ENCODE measurements around the gene TRMT10B. TPM values are rescaled to one million over a fixed set of nuclear protein-coding genes. Genes with fewer than 3 reads are reported as not detected.

TRMT10B gene
- total and polyA plus RNA-seq, 10 of the 15 experiments (the other 5 are each of a cell fraction or from before 2014, with no cell fraction given) = 3.7 to 11.7 (median 6.8) TPM

GRCh38 chr9:37753489-37754190, at the start of gene TRMT10B (continued):
- TF ChIP-seq E4F1 (IDR thresholded peaks at IDR 0.05; ENCODE audit: borderline replicate concordance, partially characterized antibody) (no peak), NR2C2 (IDR thresholded peaks at IDR 0.05; ENCODE audit: borderline replicate concordance, control insufficient read depth, insufficient read length, low read depth) (no peak), PAX8 (IDR thresholded peaks at IDR 0.05) (no peak), CREM (IDR thresholded peaks at IDR 0.05; ENCODE audit: low read depth) (peak; percentile 66; the same call in 1 of the 2 replicates), SREBF1 (IDR thresholded peaks at IDR 0.05; ENCODE audit: low read length) (no peak), SPI1 (IDR thresholded peaks at IDR 0.05; ENCODE audit: borderline replicate concordance, insufficient read depth, low read depth, low read length) (no peak), RAD51 (IDR thresholded peaks at IDR 0.05) (peak; percentile 74), EED (IDR thresholded peaks at IDR 0.05; ENCODE audit: low read depth) (peak; percentile 39; the same call in 1 of the 2 replicates), SIX5 (IDR thresholded peaks at IDR 0.05; ENCODE audit: low read depth, low read length, severe bottlenecking) (peak; percentile 79), MEF2B (IDR thresholded peaks at IDR 0.05; ENCODE audit: partially characterized antibody, poor library complexity, severe bottlenecking) (peak; percentile 40), MTA2 (IDR thresholded peaks at IDR 0.05; ENCODE audit: low read depth) (no peak), STAT1 (conservative IDR thresholded peaks at IDR 0.05) (no peak)
- TF ChIP-seq, protein P1, sequence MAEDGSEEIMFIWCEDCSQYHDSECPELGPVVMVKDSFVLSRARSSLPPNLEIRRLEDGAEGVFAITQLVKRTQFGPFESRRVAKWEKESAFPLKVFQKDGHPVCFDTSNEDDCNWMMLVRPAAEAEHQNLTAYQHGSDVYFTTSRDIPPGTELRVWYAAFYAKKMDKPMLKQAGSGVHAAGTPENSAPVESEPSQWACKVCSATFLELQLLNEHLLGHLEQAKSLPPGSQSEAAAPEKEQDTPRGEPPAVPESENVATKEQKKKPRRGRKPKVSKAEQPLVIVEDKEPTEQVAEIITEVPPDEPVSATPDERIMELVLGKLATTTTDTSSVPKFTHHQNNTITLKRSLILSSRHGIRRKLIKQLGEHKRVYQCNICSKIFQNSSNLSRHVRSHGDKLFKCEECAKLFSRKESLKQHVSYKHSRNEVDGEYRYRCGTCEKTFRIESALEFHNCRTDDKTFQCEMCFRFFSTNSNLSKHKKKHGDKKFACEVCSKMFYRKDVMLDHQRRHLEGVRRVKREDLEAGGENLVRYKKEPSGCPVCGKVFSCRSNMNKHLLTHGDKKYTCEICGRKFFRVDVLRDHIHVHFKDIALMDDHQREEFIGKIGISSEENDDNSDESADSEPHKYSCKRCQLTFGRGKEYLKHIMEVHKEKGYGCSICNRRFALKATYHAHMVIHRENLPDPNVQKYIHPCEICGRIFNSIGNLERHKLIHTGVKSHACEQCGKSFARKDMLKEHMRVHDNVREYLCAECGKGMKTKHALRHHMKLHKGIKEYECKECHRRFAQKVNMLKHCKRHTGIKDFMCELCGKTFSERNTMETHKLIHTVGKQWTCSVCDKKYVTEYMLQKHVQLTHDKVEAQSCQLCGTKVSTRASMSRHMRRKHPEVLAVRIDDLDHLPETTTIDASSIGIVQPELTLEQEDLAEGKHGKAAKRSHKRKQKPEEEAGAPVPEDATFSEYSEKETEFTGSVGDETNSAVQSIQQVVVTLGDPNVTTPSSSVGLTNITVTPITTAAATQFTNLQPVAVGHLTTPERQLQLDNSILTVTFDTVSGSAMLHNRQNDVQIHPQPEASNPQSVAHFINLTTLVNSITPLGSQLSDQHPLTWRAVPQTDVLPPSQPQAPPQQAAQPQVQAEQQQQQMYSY (CRISPR knock-in tag; IDR thresholded peaks at IDR 0.05) = no peak
